Transverse colon (tissue), 4 donors: ENCODE measurements around the gene PRKAR2A.
"Not testable (repeated sequence)": the region's sequence is repeated elsewhere in the genome, so short reads cannot be mapped to it uniquely, and the experiment has no call there.

ENCODE experiments used
- CTCF ChIP-seq, 5 experiments: fragments of 200-600 bp in 3 of 5; fragments of 450-650 bp in 2 of 5; sonication (generic) in 3 of 5; IDR thresholded peaks; 1 replicate in 2 of 5; 2 replicates in 3 of 5; pipeline ENCODE4 v1.5.1; 2016 to 2017; ENCODE audit warnings: antibody characterized with exemption in 5 of 5, inconsistent platforms in 3 of 5, mild to moderate bottlenecking in 2 of 5, moderate library complexity in 1 of 5
- EP300 ChIP-seq: sonication (generic); formaldehyde crosslinking; IDR thresholded peaks from one replicate; pipeline ENCODE4 v1.6.1; 2017; ENCODE audit warnings: antibody characterized with exemption, low read depth
- POLR2A ChIP-seq: fragments of 450-650 bp; IDR thresholded peaks from one replicate; pipeline ENCODE4 v1.6.1; 2016; ENCODE audit warnings: antibody characterized with exemption, mild to moderate bottlenecking, moderate library complexity
- POLR2AphosphoS5 ChIP-seq, 3 donors: sonication (generic); formaldehyde crosslinking; IDR thresholded peaks; one replicate each; pipeline ENCODE4 v1.6.1; 2016; ENCODE audit warnings: antibody characterized with exemption in 3 of 3

GRCh38 chr3:48793484-48793883 lies 54.2 kb downstream of the PRKAR2A start:
- TF ChIP-seq CTCF (IDR thresholded peaks at IDR 0.05); EP300; POLR2A; POLR2AphosphoS5 (IDR thresholded peaks at IDR 0.05): not testable (repeated sequence)
